ENCODE results near the gene VIM.

DNA sequence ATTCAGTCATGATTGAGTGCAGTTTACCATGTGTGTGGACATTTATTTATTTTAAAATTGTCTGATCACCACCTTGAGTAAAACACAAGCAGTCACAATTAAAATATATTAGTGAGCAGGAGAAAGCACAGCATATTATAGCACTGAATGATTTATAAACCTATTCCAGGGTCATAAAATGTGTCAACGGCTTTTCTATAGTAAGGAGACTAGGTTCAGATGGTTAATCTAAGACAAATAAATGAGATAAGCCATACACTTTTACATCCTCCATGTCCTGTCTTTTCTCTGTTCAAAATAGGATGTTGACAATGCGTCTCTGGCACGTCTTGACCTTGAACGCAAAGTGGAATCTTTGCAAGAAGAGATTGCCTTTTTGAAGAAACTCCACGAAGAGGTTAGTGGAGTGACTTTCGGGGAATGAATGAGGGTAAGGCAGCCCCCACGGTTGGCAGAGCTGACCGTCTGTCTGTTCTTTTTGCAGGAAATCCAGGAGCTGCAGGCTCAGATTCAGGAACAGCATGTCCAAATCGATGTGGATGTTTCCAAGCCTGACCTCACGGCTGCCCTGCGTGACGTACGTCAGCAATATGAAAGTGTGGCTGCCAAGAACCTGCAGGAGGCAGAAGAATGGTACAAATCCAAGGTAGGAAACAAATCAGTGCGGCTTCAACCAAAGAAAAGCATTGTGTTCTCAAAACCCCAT is 5.4 kb downstream of the VIM start:
- TF ChIP-seq EZH2phosphoT487 (IDR thresholded peaks at IDR 0.05; ENCODE audit: unreplicated experiment), result no peak
- TF ChIP-seq POLR2AphosphoS5 (IDR thresholded peaks at IDR 0.05; ENCODE audit: low read depth), result no peak
- no peak for TF ChIP-seq CTCF (conservative IDR thresholded peaks at IDR 0.05; ENCODE audit: low read depth in 2 of 2)
- TF ChIP-seq JUNB (IDR thresholded peaks at IDR 0.05; ENCODE audit: unreplicated experiment), result no peak
- no peak for TF ChIP-seq REST (IDR thresholded peaks at IDR 0.05; ENCODE audit: unreplicated experiment)
- no peak for TF ChIP-seq EZH2 (IDR thresholded peaks at IDR 0.05; ENCODE audit: low read depth, unreplicated experiment)
- no peak for TF ChIP-seq CREB1 (CRISPR knock-in tag; IDR thresholded peaks at IDR 0.05; ENCODE audit: low read depth)
- no peak for TF ChIP-seq NANOG (IDR thresholded peaks at IDR 0.05; ENCODE audit: borderline replicate concordance)
